NK-92 (cell line): Measurements from ENCODE around the gene C5orf52.
"Not testable (repeated sequence)": the region's sequence is repeated elsewhere in the genome, so short reads cannot be mapped to it uniquely, and the experiment has no call there.

ENCODE experiments used
- DNase-seq: peaks from one replicate; lab custom pipeline; 2025; ENCODE audit not compliant: unreplicated experiment; lab: John Stamatoyannopoulos, UW

C5orf52 gene

DNA sequence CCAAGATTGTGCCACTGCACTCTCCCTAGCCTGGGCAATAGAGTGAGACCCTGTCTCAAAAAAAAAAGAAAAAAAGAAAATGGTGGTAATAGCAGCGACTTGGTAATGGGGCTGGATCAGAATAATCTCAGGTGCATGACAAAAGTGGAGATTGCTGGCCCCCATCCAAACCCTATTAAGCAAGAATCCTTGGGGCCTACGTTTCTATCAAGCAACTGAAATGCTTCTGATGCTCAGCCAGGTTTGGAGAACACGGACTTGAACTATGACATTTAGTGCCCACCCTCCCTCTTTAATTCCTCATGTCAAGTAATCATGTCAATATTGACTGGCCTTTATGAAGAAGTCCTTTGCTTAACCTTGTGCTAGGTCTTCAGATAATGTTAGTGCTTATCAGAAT lies 6.6 kb downstream of the C5orf52 start:
- no peak for DNase-seq

GRCh38 chr5:157679801-157680200 lies 8.5 kb downstream of the C5orf52 start:
- DNase-seq, result no peak

DNA sequence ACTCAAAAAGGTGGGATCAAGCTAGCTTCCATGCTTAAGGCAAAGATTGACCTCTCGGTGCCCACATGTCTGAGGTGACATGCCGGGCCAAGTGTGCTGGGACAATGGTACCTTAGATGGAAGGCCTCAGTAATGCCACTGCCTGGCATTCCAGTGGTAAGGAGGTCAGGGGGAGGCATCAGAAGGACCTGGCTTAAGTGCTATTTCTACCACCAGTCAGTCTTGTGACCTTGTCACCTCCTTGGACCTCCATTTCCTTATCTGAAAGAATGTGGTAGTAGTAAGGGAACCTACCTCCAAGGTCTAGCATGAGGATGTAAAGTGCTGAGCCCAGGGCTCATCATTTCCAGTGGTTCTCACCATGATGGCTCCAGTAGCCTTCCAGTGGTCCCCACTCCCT lies 8.9 kb downstream of the C5orf52 start:
- DNase-seq, result no peak

- no peak for DNase-seq
These were observed 9.7 kb downstream of the C5orf52 start for GRCh38 chr5:157681048-157681447.

GRCh38 chr5:157682257-157682656 lies 10.9 kb downstream of the C5orf52 start:
- no peak for DNase-seq

DNA sequence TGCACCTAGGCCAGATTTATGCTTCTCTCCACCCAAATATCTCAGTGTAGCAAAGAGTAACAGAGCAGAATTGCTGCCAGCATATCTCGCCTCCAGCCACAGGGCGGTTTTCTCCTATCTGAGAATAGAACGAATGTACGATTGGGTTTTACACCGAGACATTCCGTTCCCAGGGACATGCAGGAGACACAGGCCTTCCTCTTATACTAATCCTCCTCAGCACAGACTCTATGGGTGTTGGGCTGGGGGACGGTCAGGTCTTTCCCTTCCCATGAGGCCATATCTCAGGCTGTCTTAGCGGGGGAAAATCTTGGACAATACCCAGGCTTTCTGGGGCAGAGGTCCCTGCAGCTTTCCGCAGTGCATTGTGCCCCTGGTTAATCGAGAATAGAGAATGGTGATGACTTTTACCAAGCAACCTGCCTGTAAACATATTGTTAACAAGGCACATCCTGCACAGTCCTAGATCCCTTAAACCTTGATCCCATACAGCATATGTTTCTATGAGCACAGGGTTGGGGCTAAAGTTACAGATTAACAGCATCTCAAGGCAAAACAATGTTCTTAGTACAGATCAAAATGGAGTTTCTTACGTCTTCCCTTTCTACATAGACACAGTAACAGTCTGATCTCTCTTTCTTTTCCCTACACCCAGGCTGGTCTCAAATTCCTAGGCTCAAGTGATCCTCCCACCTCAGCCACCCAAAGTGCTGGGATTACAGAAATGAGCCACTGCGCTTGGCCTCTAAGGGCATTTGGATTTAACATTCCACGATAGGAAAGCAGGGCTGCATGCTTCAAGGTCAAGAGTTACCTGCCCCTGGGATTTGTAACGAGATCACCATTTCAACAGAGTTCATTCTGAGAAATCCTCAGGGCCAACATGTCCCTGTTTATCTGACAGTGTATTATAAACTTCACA lies 15.2 kb downstream of the C5orf52 start:
- not testable (repeated sequence) for DNase-seq

DNA sequence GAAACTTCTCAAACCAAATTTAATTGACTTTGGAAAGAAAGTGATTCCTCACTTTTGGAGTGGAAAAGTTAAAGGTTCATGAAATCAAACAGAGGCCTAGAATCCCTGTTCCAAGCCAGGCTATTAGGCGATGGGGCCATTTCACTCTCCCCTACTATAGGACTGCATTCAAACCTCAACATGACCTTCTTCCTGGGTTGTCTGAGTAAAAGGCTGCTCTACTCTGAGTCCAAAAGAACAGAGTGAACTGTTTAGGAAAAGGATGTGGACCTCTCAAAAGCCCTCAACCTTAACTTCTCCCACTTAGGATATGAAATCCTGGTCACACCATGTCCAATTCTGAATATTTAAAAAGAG lies 15.8 kb downstream of the C5orf52 start:
- DNase-seq, result no peak

DNA sequence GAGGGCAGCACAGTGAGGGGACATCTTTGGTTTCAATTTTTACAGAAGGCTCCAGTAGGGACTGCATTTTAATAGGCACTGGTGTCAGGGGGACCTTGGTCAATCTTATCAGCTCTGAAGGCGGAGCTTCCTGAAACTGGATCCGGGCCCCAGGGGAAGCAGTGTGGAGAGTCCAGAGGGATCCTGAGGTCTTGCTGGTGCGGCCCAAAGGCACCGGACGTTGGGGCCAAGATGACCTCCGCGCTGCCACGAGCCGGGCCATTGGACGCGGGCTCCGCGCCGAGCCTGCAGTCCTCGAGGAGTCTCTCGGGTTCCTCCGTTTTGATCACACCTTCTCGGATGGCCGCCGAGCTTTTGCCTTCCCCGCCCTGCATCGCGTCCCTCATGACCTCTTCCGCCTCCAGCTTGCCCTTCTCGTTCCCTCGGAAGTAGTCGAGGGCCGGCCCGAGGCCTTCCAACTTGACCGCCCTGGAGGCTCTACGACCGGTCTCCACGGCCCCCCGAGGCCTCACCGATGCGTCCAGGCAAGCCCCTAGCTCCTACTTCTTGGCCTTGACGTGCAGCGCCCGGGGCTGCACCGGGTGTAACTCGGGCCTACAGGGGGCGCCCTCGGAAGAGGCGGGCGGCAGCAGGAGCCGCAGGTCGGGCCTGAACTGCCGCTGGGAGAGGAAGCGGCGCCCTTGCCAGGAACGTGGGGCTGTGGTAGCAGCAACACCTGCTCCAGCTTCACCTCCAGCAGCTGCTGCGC lies 18.8 kb downstream of the C5orf52 start:
- DNase-seq, result no peak

DNA sequence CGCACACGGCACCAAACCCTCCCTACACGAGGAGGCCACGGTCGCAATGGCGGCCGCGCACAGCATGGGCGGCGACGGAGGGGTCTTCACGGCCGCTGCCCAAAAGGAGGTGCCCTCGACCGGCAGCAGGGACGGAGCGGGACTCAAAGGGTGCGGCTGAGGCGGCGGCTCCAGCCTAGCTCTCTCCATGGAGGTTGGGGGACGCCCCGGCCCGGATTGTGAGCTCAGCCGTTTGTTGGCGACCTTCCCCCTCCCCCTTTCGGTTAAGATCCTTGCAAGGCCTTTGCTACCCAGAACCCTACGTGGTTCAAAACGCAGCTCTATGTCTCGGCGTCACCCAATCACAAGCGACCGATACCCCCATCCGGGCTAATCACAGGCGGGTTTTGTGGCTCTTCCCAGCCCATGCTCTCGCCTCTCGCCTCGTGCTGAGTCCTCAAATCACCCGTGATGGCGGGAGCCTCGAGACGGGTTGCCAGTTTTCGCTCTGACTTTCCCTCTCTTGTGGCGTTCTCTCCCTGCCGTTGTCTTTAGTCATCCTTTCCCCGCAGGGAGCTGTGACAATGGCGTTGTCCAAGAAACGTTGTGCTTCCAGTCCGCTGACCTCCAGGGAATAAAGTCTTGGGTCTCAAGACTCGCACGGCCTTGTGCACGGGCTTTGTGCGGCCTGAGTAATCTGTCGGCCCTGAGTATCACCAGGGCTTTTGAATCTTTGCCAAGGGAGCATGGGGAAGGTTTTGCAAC lies 19.5 kb downstream of the C5orf52 start:
- DNase-seq, result no peak

- DNase-seq, result not testable (repeated sequence)
These were observed 22.5 kb downstream of the C5orf52 start for GRCh38 chr5:157693816-157694215.

DNA sequence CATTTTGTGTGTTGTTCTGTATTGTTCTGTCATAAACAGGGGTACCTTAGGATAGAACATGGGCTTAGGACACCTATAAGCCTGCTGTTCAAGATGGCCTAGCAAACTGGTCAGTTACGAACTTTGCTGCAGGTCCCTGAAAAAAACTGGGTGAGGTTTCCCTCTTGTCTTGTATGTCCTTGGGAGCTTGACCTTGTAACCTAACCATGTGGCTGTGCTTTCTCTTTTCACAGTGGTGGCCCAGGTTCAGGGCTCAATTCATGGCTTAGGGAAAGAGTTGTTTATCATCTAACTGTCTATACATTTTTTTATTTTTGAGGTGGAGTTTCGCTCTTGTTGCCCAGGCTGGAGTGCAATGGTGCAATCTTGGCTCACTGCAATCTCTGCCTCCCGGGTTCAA lies 24.8 kb downstream of the C5orf52 start:
- not testable (repeated sequence) for DNase-seq

GRCh38 chr5:157698674-157699073 lies 27.3 kb downstream of the C5orf52 start:
- not testable (repeated sequence) for DNase-seq

DNA sequence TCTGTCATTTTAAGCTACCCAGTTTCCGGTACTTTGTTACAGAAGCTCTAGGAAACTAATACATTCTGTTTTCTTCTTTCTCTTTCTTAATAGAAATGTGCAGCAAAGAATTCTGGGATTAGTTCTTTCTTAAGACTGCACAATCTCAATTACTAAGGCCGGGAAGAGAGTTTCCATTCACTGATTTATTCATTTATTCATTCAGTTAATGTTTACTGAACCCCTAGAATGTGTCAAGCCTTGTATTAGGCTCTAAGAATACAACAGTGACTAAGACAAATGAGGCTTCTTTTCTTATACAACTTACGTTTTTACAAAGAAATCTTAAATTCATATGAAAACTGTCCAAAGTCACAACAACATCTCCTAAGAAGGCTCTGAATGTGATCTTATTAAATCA lies 32.4 kb downstream of the C5orf52 start:
- no peak for DNase-seq

- no peak for DNase-seq
These were observed 37.5 kb downstream of the C5orf52 start for GRCh38 chr5:157708866-157709265.

- DNase-seq, result no peak
These were observed 38.0 kb downstream of the C5orf52 start for GRCh38 chr5:157709346-157709745.

DNA sequence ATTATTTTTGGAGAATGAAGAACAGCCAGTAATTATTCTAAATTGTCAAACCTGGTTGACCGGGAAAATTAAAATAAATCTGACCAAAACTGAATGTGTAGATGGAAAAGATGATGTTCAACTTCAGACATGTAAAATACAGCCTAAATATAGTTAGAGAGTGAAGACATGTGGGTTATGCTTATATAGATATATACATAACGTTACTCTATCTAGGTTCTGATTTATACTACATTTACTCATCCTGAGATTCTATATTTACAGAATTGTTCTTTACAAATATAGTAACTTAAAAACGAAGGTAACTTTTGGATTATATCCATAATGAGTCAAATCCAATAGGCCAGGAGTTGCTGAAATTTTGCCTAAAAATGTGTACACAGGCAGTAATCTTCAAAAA lies 39.1 kb downstream of the C5orf52 start:
- DNase-seq, result no peak

GRCh38 chr5:157710882-157711281 lies 39.5 kb downstream of the C5orf52 start:
- no peak for DNase-seq

DNA sequence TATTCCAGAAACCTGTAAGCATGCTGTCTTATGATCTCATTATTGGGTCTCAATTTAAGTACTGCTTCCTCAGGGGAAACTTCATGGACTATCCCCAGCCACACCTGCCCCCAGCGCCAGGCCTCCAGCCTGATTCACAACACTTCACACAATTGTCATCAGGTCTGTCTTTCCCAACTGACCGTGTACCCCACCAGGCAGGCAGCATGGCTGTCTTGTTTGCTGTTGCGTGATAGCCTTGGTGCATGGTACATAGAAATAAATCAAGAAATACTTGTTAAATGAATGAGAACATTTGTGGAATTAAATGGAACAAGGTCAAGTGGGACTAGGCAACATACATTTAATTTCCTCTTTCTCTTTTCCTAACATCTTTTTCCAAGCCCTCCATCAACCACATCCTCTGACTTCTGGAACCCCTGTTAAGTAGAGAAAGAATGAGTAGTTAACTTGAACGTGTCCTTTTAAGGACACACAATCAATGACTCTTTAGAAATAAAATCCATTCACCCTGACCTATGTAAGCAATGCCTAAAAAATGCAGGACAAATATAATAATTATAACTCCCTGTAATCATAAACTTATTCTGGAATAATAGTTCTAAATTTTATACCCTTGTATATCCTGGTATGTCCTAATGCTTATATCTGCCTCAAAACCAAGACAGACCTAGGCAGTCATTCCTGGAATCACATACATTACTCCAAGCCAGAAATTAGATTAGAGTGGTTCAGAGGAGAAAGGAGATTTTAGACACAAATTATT lies 42.7 kb downstream of the C5orf52 start:
- no peak for DNase-seq

- no peak for DNase-seq
These were observed 43.2 kb downstream of the C5orf52 start for GRCh38 chr5:157714596-157714864.

DNA sequence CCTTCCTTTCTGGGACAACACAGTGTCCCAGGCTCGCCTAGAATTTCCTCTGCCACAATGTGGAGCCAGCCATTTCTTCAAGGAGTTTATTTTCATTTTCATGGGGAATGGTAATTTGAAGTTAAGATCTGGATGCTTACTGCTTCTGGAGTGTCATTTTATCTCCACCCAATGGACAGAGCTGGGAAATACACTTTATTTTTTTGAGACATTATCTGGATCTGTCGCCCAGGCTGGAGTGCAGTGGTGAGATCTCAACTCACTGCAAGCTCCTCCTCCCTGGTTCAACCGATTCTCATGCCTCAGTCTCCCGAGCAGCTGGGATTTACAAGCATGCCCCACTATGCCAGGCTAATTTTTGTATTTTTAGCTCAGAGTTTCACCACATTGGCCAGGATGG lies 47.2 kb downstream of the C5orf52 start:
- DNase-seq, result no peak

GRCh38 chr5:157719245-157719644 lies 47.9 kb downstream of the C5orf52 start:
- no peak for DNase-seq
